GM23338 (cell line): ENCODE results near the gene SLC7A6. TPM values are rescaled to one million over a fixed set of nuclear protein-coding genes. Genes with fewer than 3 reads are reported as not detected.

Source experiments
- ATAC-seq: fragments of 200-7000 bp; cut with Tn5 transposase; 3 replicates; pipeline ENCODE4 v1.9.1; 2020
- DNase-seq: peaks from one replicate; pipeline ENCODE4 v3.0.0-alpha.2; 2015; ENCODE audit warnings: low spot score
- H2AFZ ChIP-seq: fragments of 200-600 bp; sonication (generic); 2 replicates; pipeline ENCODE4 v1.8.0; 2016; ENCODE audit warnings: antibody characterized with exemption, mild to moderate bottlenecking, moderate library complexity
- H3F3A ChIP-seq: fragments of 200-600 bp; sonication (generic); replicated peaks from 2 replicates; pipeline ENCODE4 v1.8.0; 2017; ENCODE audit warnings: antibody characterized with exemption, mixed run types, low read depth
- H3K27ac ChIP-seq: fragments of 200-600 bp; sonication (generic); 2 replicates; pipeline ENCODE4 v1.6.1; 2016; ENCODE audit warnings: low read depth
- H3K27me3 ChIP-seq: fragments of 200-600 bp; sonication (generic); 2 replicates; pipeline ENCODE4 v1.8.0; 2016; ENCODE audit warnings: mild to moderate bottlenecking, mixed run types, moderate library complexity; ENCODE audit not compliant: insufficient read depth
- H3K36me3 ChIP-seq: fragments of 200-600 bp; sonication (generic); 2 replicates; pipeline ENCODE4 v1.8.0; 2016; ENCODE audit warnings: mild to moderate bottlenecking; ENCODE audit not compliant: insufficient read depth
- H3K4me1 ChIP-seq: fragments of 200-600 bp; sonication (generic); 2 replicates; pipeline ENCODE4 v1.8.0; 2016; ENCODE audit warnings: mild to moderate bottlenecking, moderate library complexity; ENCODE audit not compliant: insufficient read depth
- H3K4me2 ChIP-seq: fragments of 200-600 bp; sonication (generic); 2 replicates; pipeline ENCODE4 v1.7.1; 2017; ENCODE audit warnings: mixed run types
- H3K4me3 ChIP-seq: fragments of 200-600 bp; sonication (generic); 2 replicates; pipeline ENCODE4 v1.6.1; 2016; ENCODE audit warnings: mixed run types
- H3K79me2 ChIP-seq: fragments of 200-600 bp; sonication (generic); replicated peaks from 2 replicates; pipeline ENCODE4 v1.8.0; 2017; ENCODE audit warnings: mild to moderate bottlenecking; ENCODE audit not compliant: insufficient read depth
- H3K9me2 ChIP-seq: fragments of 200-600 bp; sonication (generic); 2 replicates; pipeline ENCODE4 v1.8.0; 2017; ENCODE audit not compliant: insufficient read depth
- H4K20me1 ChIP-seq: fragments of 200-600 bp; sonication (generic); replicated peaks from 2 replicates; pipeline ENCODE4 v1.8.0; 2017; ENCODE audit warnings: mild to moderate bottlenecking; ENCODE audit not compliant: insufficient read depth
- H3K27ac Mint-ChIP-seq: 2 replicates; pipeline ENCODE4 v1.8.0; 2020; ENCODE audit warnings: inconsistent platforms, mild to moderate bottlenecking, moderate library complexity, mixed read lengths
- H3K27me3 Mint-ChIP-seq: 3 replicates; pipeline ENCODE4 v1.8.0; 2022; ENCODE audit warnings: low read depth, mild to moderate bottlenecking, moderate library complexity, mixed read lengths, inconsistent platforms; ENCODE audit not compliant: insufficient read depth, poor library complexity
- H3K36me3 Mint-ChIP-seq: 3 replicates; pipeline ENCODE4 v1.8.0; 2021; ENCODE audit warnings: low read depth, mild to moderate bottlenecking, inconsistent platforms, moderate library complexity, mixed read lengths
- H3K4me1 Mint-ChIP-seq: 3 replicates; pipeline ENCODE4 v1.8.0; 2020; ENCODE audit warnings: mild to moderate bottlenecking, inconsistent platforms, mixed read lengths
- H3K4me3 Mint-ChIP-seq: 3 replicates; pipeline ENCODE4 v1.8.0; 2021; ENCODE audit warnings: moderate library complexity, mild to moderate bottlenecking, inconsistent platforms, mixed read lengths
- H3K9me3 Mint-ChIP-seq: 3 replicates; pipeline ENCODE4 v1.8.0; 2020; ENCODE audit warnings: moderate library complexity, mild to moderate bottlenecking, inconsistent platforms, mixed read lengths
- EZH2 ChIP-seq: fragments of 200-600 bp; sonication (generic); IDR thresholded peaks from one replicate; pipeline ENCODE4 v1.8.0; 2017; ENCODE audit warnings: antibody characterized with exemption, mild to moderate bottlenecking, low read depth; ENCODE audit not compliant: unreplicated experiment
- EZH2phosphoT487 ChIP-seq: fragments of 200-600 bp; sonication (generic); IDR thresholded peaks from one replicate; pipeline ENCODE4 v1.8.1; 2018; ENCODE audit warnings: antibody characterized with exemption; ENCODE audit not compliant: unreplicated experiment
- JUNB ChIP-seq: IDR thresholded peaks from one replicate; pipeline ENCODE4 v1.6.1; 2016; ENCODE audit warnings: antibody characterized with exemption; ENCODE audit not compliant: unreplicated experiment
- NANOG ChIP-seq: IDR thresholded peaks from 2 replicates; pipeline ENCODE4 v1.6.1; 2016; ENCODE audit warnings: antibody characterized with exemption, borderline replicate concordance
- POLR2AphosphoS5 ChIP-seq: IDR thresholded peaks from 2 replicates; pipeline ENCODE4 v1.6.1; 2016; ENCODE audit warnings: antibody characterized with exemption, low read depth
- STAT1 ChIP-seq: IDR thresholded peaks from one replicate; pipeline ENCODE4 v1.6.1; 2016; ENCODE audit warnings: antibody characterized with exemption; ENCODE audit not compliant: unreplicated experiment
- ZNF114 ChIP-seq: fragments of 250-450 bp; sonication (Bioruptor Pico); IDR thresholded peaks from 2 replicates; pipeline ENCODE4 v1.5.0; 2020; ENCODE audit warnings: mild to moderate bottlenecking, moderate library complexity
- polyA plus RNA-seq: library from polyadenylated mRNA; unstranded; fragments of >200 nt; fragmentation: Nextera tagmentation; extraction: Ambion mirVana; gene quantifications from 2 replicates; pipeline ENCODE4 v1.2.1, GENCODE V29; 2016
- total RNA-seq: library from RNA; depleted of rRNA; stranded (reverse); fragments of >200 nt; shearing (Covaris generic); gene quantifications from 2 replicates; pipeline ENCODE4 v1.2.3, GENCODE V29; 2014
- TF ChIP-seq, protein P1 (sequence below): fragments of 250-450 bp; sonication (Bioruptor Pico); IDR thresholded peaks from 2 replicates; pipeline ENCODE4 v1.5.0; 2020; ENCODE audit warnings: mild to moderate bottlenecking, moderate library complexity
- TF ChIP-seq, protein P2 (sequence below), 2 experiments: fragments of 200-600 bp in 1 of 2; sonication (generic) in 1 of 2; conservative IDR thresholded peaks; 2 replicates each; pipeline versions ENCODE4 v1.5.1 to v1.6.1; 2016 to 2017; ENCODE audit warnings: antibody characterized with exemption in 2 of 2, low read depth in 2 of 2, mild to moderate bottlenecking in 2 of 2, moderate library complexity in 1 of 2

Gene SLC7A6
- total and polyA plus RNA-seq, 2 experiments from 2014 or later: 16.6 to 30.9 TPM

GRCh38 chr16:68253721-68254120 lies 10.6 kb upstream of the SLC7A6 start (continued):
- TF ChIP-seq, protein P1, sequence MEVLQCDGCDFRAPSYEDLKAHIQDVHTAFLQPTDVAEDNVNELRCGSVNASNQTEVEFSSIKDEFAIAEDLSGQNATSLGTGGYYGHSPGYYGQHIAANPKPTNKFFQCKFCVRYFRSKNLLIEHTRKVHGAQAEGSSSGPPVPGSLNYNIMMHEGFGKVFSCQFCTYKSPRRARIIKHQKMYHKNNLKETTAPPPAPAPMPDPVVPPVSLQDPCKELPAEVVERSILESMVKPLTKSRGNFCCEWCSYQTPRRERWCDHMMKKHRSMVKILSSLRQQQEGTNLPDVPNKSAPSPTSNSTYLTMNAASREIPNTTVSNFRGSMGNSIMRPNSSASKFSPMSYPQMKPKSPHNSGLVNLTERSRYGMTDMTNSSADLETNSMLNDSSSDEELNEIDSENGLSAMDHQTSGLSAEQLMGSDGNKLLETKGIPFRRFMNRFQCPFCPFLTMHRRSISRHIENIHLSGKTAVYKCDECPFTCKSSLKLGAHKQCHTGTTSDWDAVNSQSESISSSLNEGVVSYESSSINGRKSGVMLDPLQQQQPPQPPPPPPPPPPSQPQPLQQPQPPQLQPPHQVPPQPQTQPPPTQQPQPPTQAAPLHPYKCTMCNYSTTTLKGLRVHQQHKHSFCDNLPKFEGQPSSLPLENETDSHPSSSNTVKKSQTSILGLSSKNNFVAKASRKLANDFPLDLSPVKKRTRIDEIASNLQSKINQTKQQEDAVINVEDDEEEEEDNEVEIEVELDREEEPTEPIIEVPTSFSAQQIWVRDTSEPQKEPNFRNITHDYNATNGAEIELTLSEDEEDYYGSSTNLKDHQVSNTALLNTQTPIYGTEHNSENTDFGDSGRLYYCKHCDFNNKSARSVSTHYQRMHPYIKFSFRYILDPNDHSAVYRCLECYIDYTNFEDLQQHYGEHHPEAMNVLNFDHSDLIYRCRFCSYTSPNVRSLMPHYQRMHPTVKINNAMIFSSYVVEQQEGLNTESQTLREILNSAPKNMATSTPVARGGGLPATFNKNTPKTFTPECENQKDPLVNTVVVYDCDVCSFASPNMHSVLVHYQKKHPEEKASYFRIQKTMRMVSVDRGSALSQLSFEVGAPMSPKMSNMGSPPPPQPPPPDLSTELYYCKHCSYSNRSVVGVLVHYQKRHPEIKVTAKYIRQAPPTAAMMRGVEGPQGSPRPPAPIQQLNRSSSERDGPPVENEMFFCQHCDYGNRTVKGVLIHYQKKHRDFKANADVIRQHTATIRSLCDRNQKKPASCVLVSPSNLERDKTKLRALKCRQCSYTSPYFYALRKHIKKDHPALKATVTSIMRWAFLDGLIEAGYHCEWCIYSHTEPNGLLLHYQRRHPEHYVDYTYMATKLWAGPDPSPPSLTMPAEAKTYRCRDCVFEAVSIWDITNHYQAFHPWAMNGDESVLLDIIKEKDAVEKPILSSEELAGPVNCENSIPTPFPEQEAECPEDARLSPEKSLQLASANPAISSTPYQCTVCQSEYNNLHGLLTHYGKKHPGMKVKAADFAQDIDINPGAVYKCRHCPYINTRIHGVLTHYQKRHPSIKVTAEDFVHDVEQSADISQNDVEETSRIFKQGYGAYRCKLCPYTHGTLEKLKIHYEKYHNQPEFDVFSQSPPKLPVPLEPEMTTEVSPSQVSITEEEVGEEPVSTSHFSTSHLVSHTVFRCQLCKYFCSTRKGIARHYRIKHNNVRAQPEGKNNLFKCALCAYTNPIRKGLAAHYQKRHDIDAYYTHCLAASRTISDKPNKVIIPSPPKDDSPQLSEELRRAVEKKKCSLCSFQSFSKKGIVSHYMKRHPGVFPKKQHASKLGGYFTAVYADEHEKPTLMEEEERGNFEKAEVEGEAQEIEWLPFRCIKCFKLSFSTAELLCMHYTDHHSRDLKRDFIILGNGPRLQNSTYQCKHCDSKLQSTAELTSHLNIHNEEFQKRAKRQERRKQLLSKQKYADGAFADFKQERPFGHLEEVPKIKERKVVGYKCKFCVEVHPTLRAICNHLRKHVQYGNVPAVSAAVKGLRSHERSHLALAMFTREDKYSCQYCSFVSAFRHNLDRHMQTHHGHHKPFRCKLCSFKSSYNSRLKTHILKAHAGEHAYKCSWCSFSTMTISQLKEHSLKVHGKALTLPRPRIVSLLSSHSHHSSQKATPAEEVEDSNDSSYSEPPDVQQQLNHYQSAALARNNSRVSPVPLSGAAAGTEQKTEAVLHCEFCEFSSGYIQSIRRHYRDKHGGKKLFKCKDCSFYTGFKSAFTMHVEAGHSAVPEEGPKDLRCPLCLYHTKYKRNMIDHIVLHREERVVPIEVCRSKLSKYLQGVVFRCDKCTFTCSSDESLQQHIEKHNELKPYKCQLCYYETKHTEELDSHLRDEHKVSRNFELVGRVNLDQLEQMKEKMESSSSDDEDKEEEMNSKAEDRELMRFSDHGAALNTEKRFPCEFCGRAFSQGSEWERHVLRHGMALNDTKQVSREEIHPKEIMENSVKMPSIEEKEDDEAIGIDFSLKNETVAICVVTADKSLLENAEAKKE (CRISPR knock-in tag): no peak
- TF ChIP-seq EZH2: no peak
- TF ChIP-seq, protein P2, sequence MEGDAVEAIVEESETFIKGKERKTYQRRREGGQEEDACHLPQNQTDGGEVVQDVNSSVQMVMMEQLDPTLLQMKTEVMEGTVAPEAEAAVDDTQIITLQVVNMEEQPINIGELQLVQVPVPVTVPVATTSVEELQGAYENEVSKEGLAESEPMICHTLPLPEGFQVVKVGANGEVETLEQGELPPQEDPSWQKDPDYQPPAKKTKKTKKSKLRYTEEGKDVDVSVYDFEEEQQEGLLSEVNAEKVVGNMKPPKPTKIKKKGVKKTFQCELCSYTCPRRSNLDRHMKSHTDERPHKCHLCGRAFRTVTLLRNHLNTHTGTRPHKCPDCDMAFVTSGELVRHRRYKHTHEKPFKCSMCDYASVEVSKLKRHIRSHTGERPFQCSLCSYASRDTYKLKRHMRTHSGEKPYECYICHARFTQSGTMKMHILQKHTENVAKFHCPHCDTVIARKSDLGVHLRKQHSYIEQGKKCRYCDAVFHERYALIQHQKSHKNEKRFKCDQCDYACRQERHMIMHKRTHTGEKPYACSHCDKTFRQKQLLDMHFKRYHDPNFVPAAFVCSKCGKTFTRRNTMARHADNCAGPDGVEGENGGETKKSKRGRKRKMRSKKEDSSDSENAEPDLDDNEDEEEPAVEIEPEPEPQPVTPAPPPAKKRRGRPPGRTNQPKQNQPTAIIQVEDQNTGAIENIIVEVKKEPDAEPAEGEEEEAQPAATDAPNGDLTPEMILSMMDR (conservative IDR thresholded peaks at IDR 0.05; ENCODE audit: low read depth in 2 of 2): no peak
- TF ChIP-seq ZNF114 (CRISPR knock-in tag): no peak
- TF ChIP-seq JUNB: no peak

DNA sequence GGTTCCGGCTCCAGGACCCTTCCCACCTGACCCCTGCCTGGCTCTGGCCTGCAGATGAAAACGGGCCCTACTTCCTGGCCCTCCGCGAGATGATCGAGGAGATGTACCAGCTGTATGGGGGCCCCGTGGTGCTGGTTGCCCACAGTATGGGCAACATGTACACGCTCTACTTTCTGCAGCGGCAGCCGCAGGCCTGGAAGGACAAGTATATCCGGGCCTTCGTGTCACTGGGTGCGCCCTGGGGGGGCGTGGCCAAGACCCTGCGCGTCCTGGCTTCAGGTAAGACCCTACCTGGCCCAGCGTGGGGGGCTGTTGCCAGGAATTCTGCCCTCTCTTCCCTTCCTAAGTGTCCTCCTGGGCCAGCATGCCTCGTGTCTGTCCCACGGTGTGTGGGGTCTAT lies 8.6 kb upstream of the SLC7A6 start:
- Mint-ChIP-seq H3K9me3 (no peaks in the 10 kb centered on the region), H3K36me3 (peaks cover 2% of the 10 kb centered on the region; the same call in 1 of the 3 replicates), H3K27ac (no peak overlapping the region), H3K4me1 (no peaks in the 10 kb centered on the region; the same call in 2 of the 3 replicates), H3K4me3 (no peak overlapping the region), H3K27me3 (peaks cover 1% of the 10 kb centered on the region)
- Histone ChIP-seq H3K9me2 (no peaks in the 10 kb centered on the region), H3K4me3 (no peak overlapping the region), H4K20me1 (no peaks in the 10 kb centered on the region; the same call in 1 of the 2 replicates), H3K27ac (no peak overlapping the region), H3F3A (no peaks in the 10 kb centered on the region), H3K4me2 (no peak overlapping the region), H3K36me3 (no peaks in the 10 kb centered on the region), H3K4me1 (no peaks in the 10 kb centered on the region), H3K79me2 (no peaks in the 10 kb centered on the region), H3K27me3 (no peaks in the 10 kb centered on the region), H2AFZ (no peak overlapping the region)
- DNase-seq (no peak), ATAC-seq (no peak)
- TF ChIP-seq NANOG: no peak
- TF ChIP-seq ZNF114 (CRISPR knock-in tag): no peak
- TF ChIP-seq STAT1: no peak
- no peak for TF ChIP-seq EZH2phosphoT487
- TF ChIP-seq EZH2: no peak
- no peak for TF ChIP-seq JUNB
- TF ChIP-seq POLR2AphosphoS5: no peak
